IPS-18c (cell line): ENCODE data around the gene EID3.
"Not testable (repeated sequence)": the region's sequence is repeated elsewhere in the genome, so short reads cannot be mapped to it uniquely, and the experiment has no call there.

Source experiments
- H3K4me3 ChIP-seq: 2 replicates; pipeline ENCODE4 v1.7.0; 2013; ENCODE audit warnings: low read depth, mild to moderate bottlenecking, low read length, moderate library complexity; ENCODE audit not compliant: insufficient read depth
- H3K9me3 ChIP-seq: one replicate; pipeline ENCODE4 v1.6.1; 2013; ENCODE audit warnings: mild to moderate bottlenecking, low read length, moderate library complexity; ENCODE audit not compliant: control insufficient read depth, insufficient read depth

The EID3 gene

GRCh38 chr12:104319918-104320626 is 16.5 kb downstream of the EID3 start:
- H3K9me3 ChIP-seq = no peaks in the 10 kb centered on the region
- no peak overlapping the region for H3K4me3 ChIP-seq

GRCh38 chr12:104320627-104321024 is 17.1 kb downstream of the EID3 start:
- Histone ChIP-seq H3K9me3 (no peaks in the 10 kb centered on the region), H3K4me3 (no peak overlapping the region)

GRCh38 chr12:104321949-104322348 is 18.4 kb downstream of the EID3 start:
- Histone ChIP-seq H3K4me3 (no peak overlapping the region), H3K9me3 (no peaks in the 10 kb centered on the region)

DNA sequence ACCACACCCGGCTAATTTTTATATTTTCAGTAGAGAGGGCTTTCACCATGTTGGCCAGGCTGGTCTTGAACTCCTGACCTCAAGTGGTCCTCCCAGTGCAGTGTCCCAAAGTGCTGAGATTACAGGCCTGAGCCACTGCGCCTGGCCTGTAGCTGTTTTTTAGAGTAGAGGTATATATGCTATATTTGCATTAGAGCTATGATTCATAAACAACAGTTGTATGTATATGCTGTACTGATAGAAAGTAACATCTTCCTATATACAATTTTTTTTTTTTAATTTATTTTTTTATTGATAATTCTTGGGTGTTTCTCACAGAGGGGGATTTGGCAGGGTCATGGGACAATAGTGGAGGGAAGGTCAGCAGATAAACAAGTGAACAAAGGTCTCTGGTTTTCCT is 19.0 kb downstream of the EID3 start:
- not testable (repeated sequence) for H3K9me3 ChIP-seq, H3K4me3 ChIP-seq

DNA sequence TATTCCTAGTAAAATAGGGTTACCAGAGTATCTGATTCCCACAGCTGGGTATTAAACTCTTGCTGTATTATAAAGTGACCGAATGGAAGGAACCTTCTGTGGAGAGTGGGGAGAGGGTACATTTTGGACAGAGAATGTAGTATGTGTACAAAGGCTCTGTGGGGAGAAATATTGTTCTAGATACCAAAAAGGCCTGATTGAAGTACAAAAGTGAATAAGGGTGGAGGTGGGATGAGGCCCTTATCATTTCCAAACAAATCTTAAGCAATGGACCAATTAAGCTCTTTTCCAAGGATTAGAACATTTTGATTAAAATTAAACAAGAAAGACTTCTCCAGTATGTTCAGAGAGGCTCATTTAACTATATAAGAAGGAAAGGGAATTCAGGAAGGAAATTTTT is 20.4 kb downstream of the EID3 start:
- H3K9me3 ChIP-seq = no peaks in the 10 kb centered on the region
- H3K4me3 ChIP-seq = no peak overlapping the region

DNA sequence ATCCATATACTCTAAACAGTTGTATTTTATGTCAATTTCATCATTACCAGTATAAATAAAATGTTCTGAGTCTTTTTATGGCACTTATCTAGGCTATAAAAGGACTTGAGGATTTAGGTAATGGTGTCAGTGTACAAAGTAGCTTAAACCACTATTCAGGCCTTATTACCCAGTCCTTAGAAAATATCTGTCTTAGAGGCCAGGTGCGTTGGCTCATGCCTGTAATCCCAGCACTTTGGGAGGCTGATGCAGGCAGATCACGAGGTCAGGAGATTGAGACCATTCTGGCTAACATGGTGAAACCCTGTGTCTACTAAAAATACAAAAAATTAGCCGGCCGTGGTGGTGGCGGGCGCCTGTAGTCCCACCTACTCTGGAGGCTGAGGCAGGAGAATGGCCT is 24.7 kb downstream of the EID3 start:
- not testable (repeated sequence) for H3K9me3 ChIP-seq, H3K4me3 ChIP-seq

DNA sequence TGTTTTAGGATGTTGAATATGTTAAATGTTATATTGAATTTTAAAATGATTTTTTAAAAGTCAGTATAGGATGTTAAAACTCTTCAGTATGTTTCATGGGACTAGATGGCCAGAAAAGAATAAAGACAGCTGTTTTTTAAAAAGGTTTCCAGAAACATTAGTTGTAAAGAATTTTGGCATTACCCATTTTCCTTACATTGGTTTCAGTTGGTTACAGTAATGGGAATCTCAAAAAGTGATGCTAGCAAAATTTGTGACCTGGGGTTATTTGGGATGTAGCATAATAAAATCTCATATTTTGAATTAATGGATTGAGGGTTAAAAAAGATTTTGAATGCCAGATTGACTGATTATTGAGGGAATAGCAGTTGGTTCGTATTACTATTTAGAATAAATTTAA is 25.3 kb downstream of the EID3 start:
- Histone ChIP-seq H3K4me3 (no peak overlapping the region), H3K9me3 (no peaks in the 10 kb centered on the region)

- Histone ChIP-seq H3K9me3 (no peaks in the 10 kb centered on the region), H3K4me3 (no peak overlapping the region)
These were observed 26.4 kb downstream of the EID3 start for GRCh38 chr12:104329707-104330532.

DNA sequence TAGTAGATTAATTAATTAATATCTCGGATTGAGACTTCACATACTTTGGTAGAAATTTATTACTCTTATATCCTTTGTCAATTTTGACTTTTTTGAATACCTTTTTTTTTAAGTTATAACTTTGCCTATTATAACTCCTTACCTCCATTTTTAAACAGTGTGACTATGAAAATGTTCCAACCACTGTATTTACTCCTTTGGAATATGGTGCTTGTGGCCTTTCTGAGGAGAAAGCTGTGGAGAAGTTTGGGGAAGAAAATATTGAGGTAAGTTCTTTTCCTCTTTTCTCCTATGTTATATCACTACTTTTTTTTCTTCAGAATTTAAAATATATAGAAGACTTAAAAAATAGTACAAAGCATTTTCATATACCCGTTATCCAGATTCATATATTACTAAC is 27.8 kb downstream of the EID3 start:
- no peak overlapping the region for H3K4me3 ChIP-seq

GRCh38 chr12:104332273-104332672 is 28.7 kb downstream of the EID3 start:
- H3K9me3 ChIP-seq, H3K4me3 ChIP-seq: not testable (repeated sequence)

More for the DNA sequence above, 27.8 kb downstream of the EID3 start:
- H3K9me3 ChIP-seq = no peaks in the 10 kb centered on the region

DNA sequence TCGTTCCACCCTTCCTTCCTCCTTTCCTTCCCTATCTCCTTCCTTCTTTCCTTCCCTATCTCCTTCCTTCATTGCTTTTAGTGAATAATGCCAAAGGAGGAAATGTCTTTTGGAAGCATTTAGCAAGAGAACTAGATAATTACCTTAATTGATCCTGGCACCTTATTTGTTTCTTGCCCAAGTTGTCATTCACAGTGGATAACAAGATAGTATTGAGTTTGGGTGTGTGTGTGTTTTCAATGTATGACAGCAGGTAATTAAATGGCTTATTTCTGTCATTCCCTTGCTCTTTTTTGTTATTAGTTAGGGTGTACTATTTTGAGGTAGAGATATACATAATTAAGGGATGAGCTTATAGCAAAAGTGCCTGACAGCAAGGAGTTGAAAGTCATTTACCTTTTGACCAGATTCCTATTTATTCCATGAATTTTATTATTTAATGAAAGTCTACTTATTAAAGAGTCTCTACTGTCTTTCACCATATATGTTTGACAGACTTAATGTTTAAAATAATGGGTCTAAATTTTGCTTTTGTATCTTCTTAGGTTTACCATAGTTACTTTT is 30.2 kb downstream of the EID3 start:
- H3K9me3 ChIP-seq = no peaks in the 10 kb centered on the region
- no peak overlapping the region for H3K4me3 ChIP-seq

- H3K9me3 ChIP-seq = no peaks in the 10 kb centered on the region
- no peak overlapping the region for H3K4me3 ChIP-seq
These were observed 31.0 kb downstream of the EID3 start for GRCh38 chr12:104334581-104334980.

- no peak overlapping the region for H3K4me3 ChIP-seq
These were observed 32.6 kb downstream of the EID3 start for GRCh38 chr12:104336115-104336514.

DNA sequence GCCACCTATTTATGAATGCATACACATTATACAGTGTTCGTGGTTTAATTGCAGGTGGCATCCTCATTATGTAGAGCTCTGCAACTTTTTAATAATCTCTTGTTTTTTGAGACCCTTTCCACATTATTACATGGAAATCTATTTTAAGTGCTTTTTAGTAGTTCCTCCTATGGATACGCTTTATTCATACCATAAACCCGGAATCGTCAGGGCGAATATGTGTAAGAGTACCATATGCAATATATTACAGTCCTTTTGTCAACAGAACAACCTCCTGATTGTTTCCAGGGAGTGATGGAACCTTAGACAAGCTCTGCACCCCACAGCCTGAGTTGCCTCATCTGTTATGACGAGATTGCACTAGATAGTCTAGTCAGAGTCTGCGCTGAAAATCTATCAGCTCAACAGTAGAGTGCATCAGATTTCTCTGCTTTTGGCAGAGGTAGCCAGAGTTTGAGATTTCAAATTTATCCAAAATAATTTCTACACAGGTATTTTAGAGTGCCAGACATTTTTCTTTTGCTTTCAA is 33.6 kb downstream of the EID3 start:
- Histone ChIP-seq H3K4me3 (no peak overlapping the region), H3K9me3 (no peaks in the 10 kb centered on the region)

More at GRCh38 chr12:104336115-104336514, 32.6 kb downstream of the EID3 start:
- H3K9me3 ChIP-seq = no peaks in the 10 kb centered on the region

DNA sequence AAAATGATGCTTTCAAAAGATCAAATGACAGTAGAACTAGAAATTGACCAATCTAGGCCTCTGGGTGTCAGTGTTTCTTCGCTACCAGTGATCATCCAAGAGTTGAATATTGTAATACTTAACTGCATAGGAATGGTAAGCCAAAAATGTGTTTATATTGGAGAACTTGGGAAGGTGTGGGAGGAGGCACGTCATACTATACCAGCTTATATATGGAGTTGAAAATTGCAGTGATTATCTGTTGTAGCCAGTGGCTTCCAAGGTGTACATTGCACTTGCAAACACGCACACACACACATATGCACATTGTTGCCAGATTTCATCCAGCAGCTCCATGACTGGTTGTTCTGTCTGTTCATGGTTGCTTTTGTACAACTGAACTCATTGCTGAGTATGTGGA is 36.1 kb downstream of the EID3 start:
- no peaks in the 10 kb centered on the region for H3K9me3 ChIP-seq

GRCh38 chr12:104340177-104340576 is 36.6 kb downstream of the EID3 start:
- H3K9me3 ChIP-seq = no peaks in the 10 kb centered on the region
- H3K4me3 ChIP-seq = no peak overlapping the region

More for the DNA sequence above, 36.1 kb downstream of the EID3 start:
- no peak overlapping the region for H3K4me3 ChIP-seq

DNA sequence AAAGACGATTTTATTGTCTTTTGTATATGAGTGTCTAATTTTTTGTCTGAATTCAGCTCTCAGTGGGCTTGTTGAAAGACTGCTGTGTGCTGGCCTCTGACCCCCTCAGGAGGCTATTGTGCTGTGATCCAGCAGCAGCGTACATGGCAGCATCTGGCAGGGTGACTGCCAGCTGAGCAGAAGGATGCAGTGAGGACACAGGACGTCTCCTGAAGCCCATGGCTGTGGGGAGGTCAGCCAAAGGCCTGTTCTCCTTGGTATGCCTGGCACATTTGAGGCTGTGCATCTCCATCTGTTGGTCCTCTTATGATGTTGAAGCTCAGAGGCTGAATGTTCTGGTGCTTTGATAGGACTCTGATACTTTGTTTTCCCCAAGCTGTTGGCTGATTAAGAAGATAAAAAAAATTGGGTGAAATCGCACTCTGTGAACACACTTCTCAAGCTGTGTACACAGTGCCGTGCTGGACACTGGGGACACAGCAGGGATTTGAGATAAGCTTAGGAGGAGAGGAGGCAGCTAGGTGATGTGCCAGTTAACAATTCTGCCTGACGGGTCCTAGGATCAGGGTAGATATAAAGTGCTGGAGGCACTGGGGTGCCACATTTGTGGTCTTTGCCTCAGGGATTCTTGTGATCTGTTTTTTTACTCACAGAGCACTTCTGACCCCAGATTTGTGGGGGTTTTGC is 37.5 kb downstream of the EID3 start:
- Histone ChIP-seq H3K4me3 (no peak overlapping the region), H3K9me3 (no peaks in the 10 kb centered on the region)
